HG03439 (cell line): Measurements from ENCODE around the gene PHACTR4.
"Not testable (repeated sequence)": the region's sequence is repeated elsewhere in the genome, so short reads cannot be mapped to it uniquely, and the experiment has no call there.

ENCODE experiments used
- ATAC-seq: cut with Tn5 transposase; IDR thresholded peaks from one replicate; pipeline ENCODE4 v1.9.1; 2021; ENCODE audit warnings: mild to moderate bottlenecking, moderate library complexity; ENCODE audit not compliant: unreplicated experiment

Gene PHACTR4

GRCh38 chr1:28428012-28428411 is 58.5 kb downstream of the PHACTR4 start:
- ATAC-seq = no peak

- no peak for ATAC-seq
These were observed 59.5 kb downstream of the PHACTR4 start for GRCh38 chr1:28428990-28429520.

DNA sequence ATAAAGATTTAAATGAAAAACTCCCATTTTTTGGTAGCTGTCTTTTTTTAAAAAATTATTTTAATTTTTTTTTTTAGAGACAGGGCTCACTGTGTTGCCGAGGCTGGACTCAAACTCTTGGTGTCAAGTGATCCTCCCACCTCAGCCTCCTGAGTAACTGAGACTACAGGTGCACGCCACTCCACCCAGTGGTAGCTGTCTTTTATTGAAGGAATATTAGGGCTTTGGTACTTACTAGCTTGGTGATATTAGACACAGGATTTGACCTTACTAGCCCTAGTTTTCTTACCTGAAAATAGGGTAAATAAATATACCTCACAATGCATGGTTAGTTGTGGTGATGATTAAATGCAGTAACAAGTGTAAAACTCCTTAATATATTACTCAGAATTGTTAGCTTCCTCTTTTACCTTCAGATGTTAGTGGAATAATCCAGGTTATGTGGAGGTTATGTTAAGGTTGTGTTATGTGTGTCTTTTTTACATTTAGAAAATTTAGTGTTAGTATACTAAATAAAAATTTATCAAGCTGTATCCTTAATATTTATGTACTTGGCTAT is 66.8 kb downstream of the PHACTR4 start:
- ATAC-seq = no peak

GRCh38 chr1:28437264-28437923 is 67.9 kb downstream of the PHACTR4 start:
- no peak for ATAC-seq

DNA sequence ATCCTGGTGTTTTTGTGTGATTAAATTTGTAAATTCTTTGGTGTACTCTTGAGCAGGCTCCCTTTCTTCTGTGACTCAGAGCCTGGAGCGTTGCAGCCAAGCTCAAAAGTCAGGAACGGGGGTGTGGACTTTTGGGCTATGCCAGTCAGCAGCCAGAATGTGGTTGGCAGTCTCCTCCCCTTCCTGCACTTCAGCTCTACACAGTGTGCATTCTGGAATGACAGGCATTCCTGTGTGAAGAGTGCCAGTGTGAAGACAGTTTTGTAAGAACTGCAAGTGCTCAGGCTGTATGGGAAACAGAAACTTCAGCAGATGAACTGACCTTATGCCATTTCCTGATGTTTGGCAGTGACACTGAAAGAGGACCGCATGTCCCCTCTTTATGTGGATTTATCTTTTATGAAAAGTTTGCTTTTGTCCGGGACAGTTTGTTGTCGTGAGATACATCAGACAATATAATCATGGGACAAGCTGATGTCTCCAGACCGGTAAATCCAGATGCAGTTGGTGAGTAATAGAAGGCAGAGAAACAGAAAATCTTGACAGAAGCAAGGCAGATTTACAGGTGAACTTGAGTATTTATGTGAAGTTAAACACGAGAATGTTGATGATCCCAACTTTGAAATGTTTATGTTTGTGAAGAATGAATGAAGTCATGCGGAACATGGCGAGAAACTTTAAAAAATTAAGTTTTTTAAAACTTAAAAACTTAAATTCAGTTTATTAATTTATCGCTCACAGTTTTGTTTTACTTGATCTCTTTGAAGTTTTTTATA is 68.6 kb downstream of the PHACTR4 start:
- no peak for ATAC-seq

- ATAC-seq = no peak
These were observed 69.8 kb downstream of the PHACTR4 start for GRCh38 chr1:28439320-28439719.

DNA sequence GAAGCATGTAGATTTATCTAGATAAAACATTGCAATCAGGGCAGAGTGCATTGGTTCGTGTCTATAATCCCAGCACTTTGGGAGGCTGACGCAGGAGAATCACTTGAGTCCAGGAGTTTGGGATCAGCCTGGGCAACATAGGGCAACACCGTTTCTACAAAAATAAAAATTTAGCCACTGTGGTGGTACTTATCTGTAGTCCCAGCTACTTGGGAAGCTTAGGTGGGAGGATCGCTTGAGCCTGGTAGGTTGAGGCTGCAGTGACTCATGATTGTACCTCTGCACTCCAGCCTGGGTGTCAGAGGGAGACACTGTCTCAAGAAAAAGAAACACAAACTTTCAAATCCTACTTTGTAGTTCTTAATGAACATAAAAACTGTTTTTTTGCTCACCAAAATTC is 72.1 kb downstream of the PHACTR4 start:
- no peak for ATAC-seq

DNA sequence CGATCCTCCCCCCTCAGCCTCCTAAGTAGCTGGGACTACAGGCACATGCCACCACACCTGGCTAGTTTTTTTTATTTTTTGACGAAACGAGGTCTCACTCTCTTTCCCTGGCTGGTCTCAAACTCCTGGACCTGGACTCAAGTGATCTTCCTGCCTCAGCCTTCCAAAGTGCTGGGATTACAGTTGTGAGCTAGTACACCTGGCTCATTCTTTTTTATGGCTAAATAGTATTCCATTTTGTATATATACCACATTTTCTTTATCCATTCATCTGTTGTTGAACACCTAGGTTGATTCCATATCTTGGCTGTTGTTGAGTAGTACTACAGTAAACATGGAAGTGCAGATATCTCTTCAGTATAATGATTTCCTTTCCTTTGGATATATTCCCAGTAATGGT is 74.0 kb downstream of the PHACTR4 start:
- ATAC-seq = no peak

- ATAC-seq = no peak
These were observed 78.1 kb downstream of the PHACTR4 start for GRCh38 chr1:28447679-28448078.

GRCh38 chr1:28448094-28448611 is 78.6 kb downstream of the PHACTR4 start:
- ATAC-seq = not testable (repeated sequence)

DNA sequence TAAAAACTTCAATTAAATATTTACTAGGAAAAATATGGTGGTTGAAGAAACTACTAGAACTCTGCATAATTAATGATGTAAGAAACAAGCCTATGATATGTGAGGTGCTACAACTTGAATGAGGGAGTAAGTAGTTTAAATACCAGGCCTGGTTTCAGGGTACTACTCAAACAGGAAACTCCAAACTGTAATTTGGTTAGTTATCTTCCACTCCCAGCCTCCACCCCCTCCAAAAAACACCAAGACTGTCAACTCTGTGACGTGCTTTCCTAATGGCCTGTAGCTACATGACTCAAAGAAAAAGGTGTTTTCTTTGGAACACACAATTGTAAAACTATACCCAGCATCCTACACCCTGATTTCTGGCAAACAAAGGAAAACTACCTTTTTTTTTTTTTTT is 80.4 kb downstream of the PHACTR4 start:
- ATAC-seq = no peak

- ATAC-seq = no peak
These were observed 81.0 kb downstream of the PHACTR4 start for GRCh38 chr1:28450561-28450960.

DNA sequence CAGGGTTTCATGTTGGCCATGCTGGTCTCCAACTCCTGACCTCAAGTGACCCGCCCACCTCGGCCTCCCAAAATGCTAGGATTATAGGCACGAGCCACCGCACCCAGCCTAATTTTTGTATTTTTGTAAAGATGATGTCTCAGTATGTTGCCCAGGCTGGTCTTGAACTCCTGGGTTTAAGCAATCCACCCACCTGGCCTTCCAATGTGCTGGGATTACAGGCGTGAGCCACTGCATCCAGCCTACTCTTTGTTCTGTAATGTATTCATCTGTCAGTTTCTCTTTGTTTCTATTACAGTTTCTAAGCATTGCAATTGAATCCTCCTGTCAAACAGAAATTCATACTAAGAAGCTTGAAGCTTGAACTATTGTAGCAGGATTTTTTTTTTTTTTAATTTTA is 81.5 kb downstream of the PHACTR4 start:
- ATAC-seq = no peak

DNA sequence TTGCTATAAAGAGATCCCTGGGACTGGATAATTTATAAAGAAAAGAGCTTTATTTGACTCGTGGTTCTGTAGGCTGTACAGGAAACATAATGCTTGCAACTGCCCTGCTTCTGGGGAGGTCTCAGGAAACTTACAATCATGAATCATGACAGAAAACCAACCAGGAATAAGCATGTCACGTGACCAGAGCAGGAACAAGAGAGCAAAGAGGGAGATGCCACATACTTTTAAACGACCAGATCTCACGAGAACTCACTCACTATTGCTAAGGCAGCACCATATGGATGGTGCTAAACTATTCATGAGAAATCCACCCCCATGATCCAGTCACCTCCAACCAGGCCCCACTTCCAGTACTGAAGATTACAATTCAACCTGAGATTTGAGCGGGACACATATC is 86.5 kb downstream of the PHACTR4 start:
- ATAC-seq = no peak

DNA sequence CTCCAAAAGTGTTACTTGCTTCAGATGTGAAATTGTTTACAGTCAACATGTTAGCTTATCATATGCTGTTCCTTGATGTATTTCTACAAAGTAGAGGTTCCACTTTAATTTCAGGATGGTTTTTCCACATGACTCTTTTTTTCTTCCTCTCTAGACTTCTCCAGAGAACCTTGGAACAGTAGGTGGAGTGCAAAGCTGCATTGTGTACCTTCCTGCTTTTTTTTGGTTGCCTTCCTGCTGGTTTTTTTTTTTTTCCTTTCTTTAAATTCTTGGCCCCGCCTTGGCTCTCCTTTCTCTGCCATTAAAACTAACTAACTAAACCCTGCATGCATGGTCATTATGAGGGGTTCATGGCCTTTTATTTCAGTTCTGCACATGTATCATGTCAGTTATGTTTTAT is 88.1 kb downstream of the PHACTR4 start:
- no peak for ATAC-seq

DNA sequence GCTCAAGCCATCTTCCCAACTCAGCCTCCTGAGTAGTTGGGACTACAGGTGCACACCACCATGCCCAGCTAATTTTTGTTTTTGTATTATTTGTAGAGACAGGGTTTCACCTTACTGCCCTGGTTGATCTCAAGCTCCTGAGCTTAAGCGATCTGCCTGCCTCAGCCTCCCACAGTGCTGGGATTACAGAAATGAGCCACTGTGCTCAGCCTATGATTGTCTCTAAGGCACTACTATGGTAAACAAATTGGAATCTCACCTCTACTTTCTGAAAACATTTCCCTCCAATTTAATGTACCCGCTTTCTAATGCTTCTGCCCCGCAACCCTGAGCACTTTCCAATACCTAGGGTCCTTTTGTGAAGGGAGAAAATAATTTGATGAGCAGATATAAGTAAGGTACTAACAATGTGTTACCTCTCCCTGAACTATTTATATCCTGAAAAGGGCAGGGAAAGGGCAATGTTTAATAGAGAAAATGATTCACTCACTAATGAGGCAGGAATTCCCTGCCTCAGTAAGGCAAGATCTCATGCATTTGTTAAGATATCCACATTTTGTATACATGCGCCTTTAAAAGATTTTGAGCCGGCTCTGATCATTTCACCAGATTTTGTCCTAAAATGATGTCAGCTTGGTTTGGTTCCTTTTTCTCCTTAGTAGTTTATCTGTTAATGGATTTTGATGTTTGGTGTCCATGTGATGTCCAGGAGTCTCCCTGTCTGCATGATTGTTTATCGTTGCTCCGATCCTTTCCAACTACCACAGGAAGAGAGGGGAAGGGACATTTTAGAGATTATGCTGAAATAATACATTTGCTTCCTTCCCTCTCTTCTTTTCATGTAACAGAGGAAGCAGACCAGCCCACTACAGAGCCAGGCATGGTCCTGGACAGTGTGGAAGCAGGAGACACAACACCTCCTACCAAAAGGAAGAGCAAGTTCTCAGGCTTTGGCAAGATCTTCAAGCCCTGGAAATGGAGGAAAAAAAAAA is 89.0 kb downstream of the PHACTR4 start:
- no peak for ATAC-seq

DNA sequence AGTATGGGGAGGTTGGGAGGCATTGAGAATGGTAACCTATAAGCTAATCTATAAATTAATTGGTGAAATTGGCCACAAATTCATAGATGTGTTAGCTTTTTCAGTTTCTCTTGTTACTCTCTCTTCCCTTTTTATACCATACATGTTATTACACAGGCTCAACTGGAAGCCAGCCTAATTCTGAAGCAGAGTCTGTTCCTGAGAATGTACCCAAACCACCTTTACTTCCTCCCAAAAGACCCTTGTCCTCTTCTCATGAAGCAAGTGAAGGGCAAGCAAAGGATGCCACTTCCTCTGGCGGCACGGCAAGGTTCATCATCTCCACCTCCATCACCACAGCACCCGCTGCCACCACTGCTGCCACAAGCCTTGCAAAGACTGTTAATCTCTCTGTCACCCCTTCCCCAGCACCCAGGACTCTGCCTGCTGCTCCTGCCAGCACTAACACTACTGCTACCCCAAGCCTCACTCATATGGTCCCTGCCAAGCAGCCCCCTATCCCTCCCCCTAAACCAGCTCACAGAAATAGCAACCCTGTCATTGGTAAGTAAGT is 96.8 kb downstream of the PHACTR4 start:
- no peak for ATAC-seq

DNA sequence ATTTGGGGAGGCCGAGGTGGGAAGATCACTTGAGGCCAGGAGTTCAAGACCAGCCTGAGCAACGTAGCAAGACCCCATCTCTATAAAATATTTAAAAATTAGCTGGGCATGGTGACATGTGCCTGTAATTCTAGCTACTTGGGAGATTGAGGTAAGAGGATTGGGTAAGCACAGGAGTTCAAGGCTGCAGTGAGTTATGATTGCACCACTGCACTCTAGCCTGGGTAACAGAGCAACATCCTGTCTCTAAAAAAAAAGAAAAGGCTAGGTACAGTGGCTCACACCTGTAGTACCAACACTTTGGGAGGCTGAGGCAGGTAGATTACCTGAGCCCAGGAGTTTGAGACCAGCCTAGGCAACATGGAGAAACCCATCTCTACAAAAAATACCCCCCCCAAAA is 100.6 kb downstream of the PHACTR4 start:
- no peak for ATAC-seq

DNA sequence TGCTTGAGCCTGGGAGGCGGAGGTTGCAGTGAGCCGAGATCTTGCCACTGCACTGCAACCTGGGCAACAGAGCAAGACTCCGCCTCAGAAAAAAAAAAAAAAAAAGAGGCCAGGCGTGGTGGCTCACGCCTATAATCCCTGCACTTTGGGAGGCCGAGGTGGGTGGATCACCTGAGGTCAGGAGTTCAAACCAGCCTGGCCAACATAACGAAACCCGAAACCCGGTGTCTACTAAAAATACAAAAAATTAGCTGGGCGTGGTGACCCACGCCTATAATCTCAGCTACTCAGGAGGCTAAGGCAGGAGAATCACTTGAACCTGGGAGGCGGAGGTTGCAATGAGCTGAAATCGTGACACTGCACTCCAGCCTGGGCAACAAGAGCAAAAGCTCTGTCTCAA is 110.0 kb downstream of the PHACTR4 start:
- not testable (repeated sequence) for ATAC-seq

DNA sequence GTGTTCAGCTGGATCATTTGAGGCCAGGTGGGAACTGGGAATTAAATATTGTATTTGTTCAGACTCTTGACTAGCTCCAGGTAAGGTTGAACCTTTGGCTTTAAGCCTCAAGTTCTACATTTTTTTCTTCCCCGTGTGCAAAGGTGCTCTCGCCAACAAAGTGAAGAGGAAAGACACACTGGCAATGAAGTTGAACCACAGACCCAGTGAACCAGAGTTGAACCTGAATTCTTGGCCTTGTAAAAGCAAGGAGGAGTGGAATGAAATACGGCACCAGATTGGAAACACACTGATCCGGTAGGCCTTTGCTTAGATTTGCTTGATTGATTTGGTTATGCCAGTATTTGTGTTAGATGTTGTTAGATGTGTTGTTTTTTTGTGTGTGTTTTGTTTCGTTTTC is 110.8 kb downstream of the PHACTR4 start:
- no peak for ATAC-seq
